GM21360 (cell line): ENCODE results near the gene NHS.

Source experiments
- ATAC-seq: cut with Tn5 transposase; IDR thresholded peaks from one replicate; pipeline ENCODE4 v1.9.1; 2021; ENCODE audit warnings: mild to moderate bottlenecking, moderate library complexity; ENCODE audit not compliant: unreplicated experiment

Gene NHS

GRCh38 chrX:17613979-17614588, 239.1 kb downstream of the NHS start:
- no peak for ATAC-seq

DNA sequence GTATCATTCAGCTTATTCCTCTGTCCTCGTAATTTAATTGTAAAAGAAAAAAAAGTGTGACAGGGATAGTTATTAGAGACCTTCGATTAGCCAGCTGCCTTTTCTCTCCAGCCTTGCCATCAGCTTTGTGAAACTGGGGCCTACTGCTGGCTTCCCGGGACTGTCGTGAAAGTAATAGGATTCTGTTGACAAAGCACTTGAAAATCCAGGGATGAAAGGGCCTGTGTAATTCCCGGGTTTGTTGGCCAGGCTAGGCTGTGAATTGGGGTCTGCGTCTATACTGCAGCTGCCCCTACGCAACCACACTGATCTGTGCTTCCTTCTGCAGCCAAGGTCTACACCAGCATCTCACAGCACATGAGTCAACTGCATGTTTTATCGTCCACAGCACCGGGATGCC, 241.9 kb downstream of the NHS start:
- ATAC-seq = no peak

GRCh38 chrX:17617806-17618205, 242.8 kb downstream of the NHS start:
- ATAC-seq = no peak

- no peak for ATAC-seq
Observed at GRCh38 chrX:17621566-17622270, 246.7 kb downstream of the NHS start.

GRCh38 chrX:17622331-17622730, 247.3 kb downstream of the NHS start:
- ATAC-seq = no peak

- ATAC-seq = no peak
Observed at GRCh38 chrX:17623750-17624149, 248.8 kb downstream of the NHS start.

DNA sequence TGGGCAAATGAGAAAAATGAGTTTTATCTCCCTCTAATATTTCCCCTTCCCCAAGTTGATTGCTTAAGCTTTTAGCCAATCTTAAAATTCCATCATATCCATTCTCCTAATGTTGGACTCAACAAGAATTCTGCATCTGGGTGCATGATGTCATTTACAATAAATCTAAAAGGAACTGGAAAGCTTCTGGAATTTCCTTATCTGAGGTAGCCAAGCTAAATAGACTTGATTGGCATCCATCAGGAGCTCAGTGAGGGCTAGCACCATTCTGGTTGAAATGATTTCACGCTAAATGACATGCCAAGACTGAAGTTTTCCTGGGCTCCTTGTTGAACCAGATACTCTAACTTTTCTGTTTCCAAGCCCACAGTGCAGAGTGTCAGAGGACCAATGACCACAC, 252.0 kb downstream of the NHS start:
- ATAC-seq = no peak

- no peak for ATAC-seq
Observed at GRCh38 chrX:17628976-17629375, 254.0 kb downstream of the NHS start.

DNA sequence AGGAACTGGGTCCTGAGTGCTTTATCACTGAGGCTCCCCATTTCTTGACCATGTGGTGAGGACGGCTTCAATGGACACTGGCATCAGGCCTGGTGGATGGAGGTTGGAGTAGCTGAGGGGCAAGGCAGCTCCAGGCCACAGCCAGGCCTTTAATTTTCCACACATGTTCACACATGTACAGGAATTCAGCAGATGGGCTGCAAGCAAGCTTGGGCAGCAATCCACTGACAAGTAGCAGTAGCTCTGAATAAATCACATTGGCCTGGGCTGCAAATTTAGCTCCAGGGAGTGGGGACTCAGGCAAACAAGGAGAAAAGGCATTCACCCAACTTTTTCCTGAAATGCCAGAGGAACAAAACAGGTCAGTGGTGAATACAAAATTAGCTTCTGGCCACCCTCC, 254.5 kb downstream of the NHS start:
- ATAC-seq = no peak

- no peak for ATAC-seq
Observed at GRCh38 chrX:17631647-17632046, 256.6 kb downstream of the NHS start.

DNA sequence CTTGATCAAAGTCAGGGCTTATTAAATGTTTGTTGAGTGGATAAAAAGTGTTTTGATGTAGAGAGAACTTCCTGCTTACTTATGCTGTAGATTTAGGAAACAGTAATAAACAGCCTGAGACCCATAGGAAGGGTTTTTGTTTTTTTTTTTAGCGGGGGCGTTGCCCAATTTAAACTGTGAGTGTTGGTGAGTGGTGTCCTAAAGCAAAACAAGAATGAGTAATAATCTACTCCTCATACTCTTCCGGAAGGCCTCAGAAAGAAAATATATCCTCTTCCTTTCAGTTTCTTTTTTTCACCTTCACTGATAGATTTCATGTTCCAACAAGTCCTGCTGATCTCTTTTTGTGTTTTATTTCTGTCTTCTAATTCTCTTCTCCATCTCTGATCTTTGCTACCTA, 257.9 kb downstream of the NHS start:
- no peak for ATAC-seq

- ATAC-seq = no peak
Observed at GRCh38 chrX:17633546-17633945, 258.5 kb downstream of the NHS start.

GRCh38 chrX:17634542-17635207, 259.7 kb downstream of the NHS start:
- no peak for ATAC-seq

GRCh38 chrX:17635231-17635630, 260.2 kb downstream of the NHS start:
- no peak for ATAC-seq

GRCh38 chrX:17637235-17637634, 262.2 kb downstream of the NHS start:
- no peak for ATAC-seq

DNA sequence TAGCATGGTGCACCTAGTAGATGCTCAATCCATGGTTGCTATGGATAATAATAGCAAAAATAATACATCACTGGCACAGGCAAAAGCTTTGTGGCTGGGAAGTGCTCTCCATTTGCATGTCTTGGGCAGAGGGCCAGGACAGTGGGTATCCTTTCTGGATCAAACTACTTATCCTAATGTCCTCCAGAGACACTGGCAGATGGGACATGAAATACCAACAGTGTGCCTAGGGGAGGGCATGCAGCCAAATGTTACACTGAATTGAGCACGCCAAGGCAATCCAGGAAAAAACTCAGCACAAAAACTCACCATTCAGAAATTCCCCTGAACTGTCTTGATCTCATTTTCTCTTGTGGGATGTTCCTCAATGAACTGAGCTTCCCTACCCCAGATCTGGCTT, 263.7 kb downstream of the NHS start:
- no peak for ATAC-seq

GRCh38 chrX:17642891-17643290, 267.9 kb downstream of the NHS start:
- ATAC-seq = no peak

DNA sequence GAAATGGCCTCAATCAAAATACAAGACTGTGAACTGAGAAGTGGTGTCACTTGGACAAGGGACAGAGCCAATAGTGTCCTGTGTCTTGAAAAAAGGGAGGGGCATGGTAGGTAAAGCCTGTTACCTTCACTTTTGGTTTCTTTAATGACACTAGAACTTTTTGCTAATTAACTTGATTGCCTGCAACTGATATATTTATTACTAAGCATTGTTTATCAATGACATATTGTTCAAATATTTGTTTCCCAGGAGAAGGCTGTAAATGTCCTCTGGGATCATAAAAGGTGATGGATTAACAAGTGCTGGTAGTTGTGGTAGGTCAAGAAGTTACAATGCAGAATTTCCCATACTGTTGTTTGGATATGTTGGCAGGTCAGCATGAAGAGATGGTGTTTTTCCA, 268.5 kb downstream of the NHS start:
- no peak for ATAC-seq

GRCh38 chrX:17644001-17644400, 269.0 kb downstream of the NHS start:
- no peak for ATAC-seq

GRCh38 chrX:17654116-17654515, 279.1 kb downstream of the NHS start:
- no peak for ATAC-seq

DNA sequence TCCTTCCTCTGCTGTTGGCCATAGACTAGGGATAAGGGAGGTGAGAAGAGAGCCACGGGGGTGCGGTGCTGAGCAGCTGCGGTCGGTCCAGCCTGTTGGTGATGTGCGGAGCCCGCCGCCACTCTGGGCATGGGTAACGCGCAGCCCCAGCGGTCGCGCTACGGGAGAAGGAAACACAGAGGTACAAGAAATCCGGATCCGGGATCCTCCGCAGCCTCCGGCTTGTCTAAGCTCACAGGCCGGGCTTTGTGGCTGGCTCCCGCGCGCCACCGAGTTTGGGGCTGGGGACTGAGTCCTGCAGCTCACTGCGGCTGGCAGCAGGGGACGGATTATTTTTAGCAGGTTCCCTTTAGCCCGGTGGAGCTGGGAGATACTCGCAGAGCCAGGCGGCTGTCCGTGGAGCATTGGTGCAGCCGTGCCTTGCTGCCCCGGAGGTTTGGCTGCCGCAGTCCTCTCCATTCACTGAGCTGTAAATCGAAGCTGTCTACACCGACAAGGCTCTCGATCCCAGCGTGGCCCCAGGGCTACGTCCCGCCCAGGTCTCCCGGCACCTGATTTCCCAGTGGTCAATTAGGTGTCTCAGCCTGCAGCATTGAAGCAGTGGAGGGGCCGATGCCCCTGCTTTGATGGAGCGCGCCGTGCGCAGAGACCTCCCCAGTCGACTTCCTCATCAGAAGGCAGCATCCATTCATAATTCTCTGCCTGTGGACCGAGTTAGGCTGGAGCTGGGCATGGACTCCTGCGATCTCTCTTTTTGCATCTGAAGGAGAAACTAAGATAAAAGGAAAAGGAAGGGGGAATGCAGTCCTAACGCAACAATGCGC, 280.4 kb downstream of the NHS start:
- ATAC-seq = no peak

DNA sequence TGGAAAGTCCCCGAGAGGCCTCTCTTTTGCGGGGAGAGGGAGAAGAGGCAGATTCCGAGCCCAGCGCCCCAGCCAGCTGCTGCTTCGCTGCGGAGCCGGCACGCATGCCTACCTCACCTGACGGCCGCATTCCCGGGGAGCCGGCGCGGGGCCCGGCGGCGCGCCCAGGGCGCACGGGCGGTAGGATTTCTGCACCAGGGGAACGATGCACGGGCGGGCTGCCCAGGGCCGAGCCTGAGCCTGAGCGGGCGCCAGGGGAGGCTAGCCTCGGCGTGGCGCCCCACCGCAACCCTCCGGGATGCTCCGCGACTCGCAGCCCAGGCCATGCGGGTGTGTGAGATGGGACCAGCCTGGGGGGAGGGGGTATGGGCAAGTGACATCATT, 281.0 kb downstream of the NHS start:
- no peak for ATAC-seq
